Tibial nerve (tissue), 4 donors: ENCODE results near the gene SLC37A1.

ENCODE experiments used
- CTCF ChIP-seq, 5 experiments: fragments of 200-600 bp in 3 of 5; fragments of 450-650 bp in 2 of 5; sonication (generic) in 3 of 5; IDR thresholded peaks; one replicate each; pipeline ENCODE4 v1.5.1; 2016 to 2019; ENCODE audit warnings: antibody characterized with exemption in 5 of 5, mild to moderate bottlenecking in 3 of 5, moderate library complexity in 2 of 5
- EP300 ChIP-seq, 2 donors: sonication (generic); formaldehyde crosslinking; IDR thresholded peaks; one replicate each; pipeline ENCODE4 v1.6.1; 2017; ENCODE audit warnings: antibody characterized with exemption in 2 of 2, mild to moderate bottlenecking in 1 of 2
- POLR2A ChIP-seq, 2 donors: fragments of 450-650 bp; IDR thresholded peaks; one replicate each; pipeline ENCODE4 v1.6.1; 2017; ENCODE audit warnings: antibody characterized with exemption in 2 of 2, mild to moderate bottlenecking in 2 of 2, moderate library complexity in 2 of 2

- TF ChIP-seq CTCF (IDR thresholded peaks at IDR 0.05) = no peak
- TF ChIP-seq POLR2A (IDR thresholded peaks at IDR 0.05) = no peak
- no peak for TF ChIP-seq EP300 (IDR thresholded peaks at IDR 0.05)
Measured at GRCh38 chr21:42611852-42612251, 98.2 kb downstream of the SLC37A1 start.
